ENCODE data around the gene CLCNKA.
A peak's percentile ranks its signal among the peaks of the same experiment; 100 is the strongest.
"Not testable (repeated sequence)": the region's sequence is repeated elsewhere in the genome, so short reads cannot be mapped to it uniquely, and the experiment has no call there.

CLCNKA gene

GRCh38 chr1:15997637-15998280, 24.1 kb upstream of the CLCNKA start:
- TF ChIP-seq CTCF (IDR thresholded peaks at IDR 0.05; ENCODE audit: low read depth, low read length, missing control alignments) = no peak
- H3K4me3 ChIP-seq (replicated peaks; ENCODE audit: low read depth, low read length) = no peak overlapping the region
- DNase-seq (ENCODE audit: extremely low read depth, low read depth) = no peak

GRCh38 chr1:15998929-15999328, 22.9 kb upstream of the CLCNKA start:
- TF ChIP-seq CTCF (IDR thresholded peaks at IDR 0.05; ENCODE audit: low read depth, low read length, missing control alignments) = no peak
- no peak for DNase-seq (ENCODE audit: extremely low read depth, low read depth)
- no peak overlapping the region for H3K4me3 ChIP-seq (replicated peaks; ENCODE audit: low read depth, low read length)

GRCh38 chr1:16001274-16001673, 20.6 kb upstream of the CLCNKA start:
- DNase-seq (ENCODE audit: extremely low read depth, low read depth); H3K4me3 ChIP-seq (replicated peaks; ENCODE audit: low read depth, low read length): not testable (repeated sequence)

- DNase-seq (ENCODE audit: extremely low read depth, low read depth) = no peak
- H3K4me3 ChIP-seq (replicated peaks; ENCODE audit: low read depth, low read length) = no peak overlapping the region
- no peak for TF ChIP-seq CTCF (IDR thresholded peaks at IDR 0.05; ENCODE audit: low read depth, low read length, missing control alignments)
These were observed 16.2 kb upstream of the CLCNKA start for GRCh38 chr1:16005597-16005996.

GRCh38 chr1:16006010-16006409, 15.8 kb upstream of the CLCNKA start:
- DNase-seq (ENCODE audit: extremely low read depth, low read depth) = no peak
- TF ChIP-seq CTCF (IDR thresholded peaks at IDR 0.05; ENCODE audit: low read depth, low read length, missing control alignments) = no peak
- H3K4me3 ChIP-seq (replicated peaks; ENCODE audit: low read depth, low read length) = no peak overlapping the region

- H3K4me3 ChIP-seq (replicated peaks; ENCODE audit: low read depth, low read length) = no peak overlapping the region
- no peak for DNase-seq (ENCODE audit: extremely low read depth, low read depth)
- TF ChIP-seq CTCF (IDR thresholded peaks at IDR 0.05; ENCODE audit: low read depth, low read length, missing control alignments) = peak; percentile 13
These were observed 15.0 kb upstream of the CLCNKA start for GRCh38 chr1:16006552-16007485.

- H3K4me3 ChIP-seq (replicated peaks; ENCODE audit: low read depth, low read length) = no peak overlapping the region
- no peak for TF ChIP-seq CTCF (IDR thresholded peaks at IDR 0.05; ENCODE audit: low read depth, low read length, missing control alignments)
- no peak for DNase-seq (ENCODE audit: extremely low read depth, low read depth)
These were observed 14.0 kb upstream of the CLCNKA start for GRCh38 chr1:16007671-16008341.
